ENCODE data around the gene ZNF282.
"Not testable (repeated sequence)": the region's sequence is repeated elsewhere in the genome, so short reads cannot be mapped to it uniquely, and the experiment has no call there.

The ZNF282 gene

GRCh38 chr7:149252378-149252777 lies 57.0 kb downstream of the ZNF282 start:
- Mint-ChIP-seq H3K4me3 (no peak overlapping the region), H3K9me3 (no peaks in the 10 kb centered on the region), H3K27me3 (no peaks in the 10 kb centered on the region), H3K4me1 (peaks cover 24% of the 10 kb centered on the region), H3K36me3 (peaks cover 10% of the 10 kb centered on the region), H3K27ac (no peak overlapping the region)

DNA sequence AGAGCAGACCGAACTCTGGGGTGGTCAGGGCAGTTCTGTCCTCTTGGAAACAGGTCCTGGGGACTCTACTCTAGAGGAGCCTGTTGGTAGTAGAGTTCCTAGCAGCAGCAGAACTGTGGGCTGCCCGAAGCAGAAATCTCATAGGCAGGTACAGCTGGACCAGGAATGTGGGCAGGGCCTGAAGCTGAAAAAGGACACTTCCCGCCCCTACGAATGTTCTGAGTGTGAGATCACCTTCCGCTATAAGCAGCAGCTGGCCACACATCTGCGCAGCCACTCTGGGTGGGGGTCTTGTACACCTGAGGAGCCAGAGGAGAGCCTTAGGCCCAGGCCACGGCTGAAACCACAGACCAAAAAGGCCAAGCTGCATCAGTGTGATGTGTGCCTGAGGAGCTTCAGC lies 58.3 kb downstream of the ZNF282 start:
- H3K36me3 Mint-ChIP-seq, result peaks cover 4% of the 10 kb centered on the region
- no peak overlapping the region for H3K27ac Mint-ChIP-seq
- H3K9me3 Mint-ChIP-seq, result no peaks in the 10 kb centered on the region
- no peak overlapping the region for H3K4me3 Mint-ChIP-seq
- no peaks in the 10 kb centered on the region for H3K27me3 Mint-ChIP-seq
- H3K4me1 Mint-ChIP-seq, result peaks cover 17% of the 10 kb centered on the region

DNA sequence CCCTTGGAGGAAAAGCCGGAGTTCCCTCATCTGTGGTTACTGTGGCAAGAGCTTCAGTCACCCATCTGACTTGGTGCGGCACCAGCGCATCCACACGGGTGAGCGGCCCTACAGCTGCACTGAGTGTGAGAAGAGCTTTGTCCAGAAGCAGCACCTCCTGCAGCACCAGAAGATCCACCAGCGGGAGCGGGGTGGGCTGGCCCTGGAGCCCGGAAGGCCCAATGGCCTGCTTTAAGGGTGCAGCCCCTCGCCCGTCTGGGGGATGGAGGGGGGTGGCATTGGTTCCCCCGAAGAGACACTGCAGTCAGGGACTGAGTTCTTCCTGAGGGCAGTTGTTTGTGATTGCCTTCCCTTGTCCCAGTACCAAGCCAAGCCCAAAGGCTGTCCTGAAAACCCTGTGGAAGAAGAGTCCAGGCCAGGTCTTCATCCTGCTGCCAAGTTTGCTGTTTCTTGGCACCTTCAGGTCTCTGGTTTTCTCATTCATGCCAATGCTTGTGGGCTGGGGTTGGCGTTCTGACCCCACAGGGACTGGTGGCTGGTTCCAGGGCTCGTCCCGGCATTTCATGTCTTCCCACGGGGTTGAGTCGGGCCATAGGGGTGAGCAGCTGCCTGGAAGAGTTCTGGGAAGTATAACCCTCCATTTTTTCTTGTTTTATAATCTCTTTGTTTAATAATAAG lies 59.0 kb downstream of the ZNF282 start:
- no peak overlapping the region for H3K27ac Mint-ChIP-seq
- peaks cover 4% of the 10 kb centered on the region for H3K36me3 Mint-ChIP-seq

GRCh38 chr7:149255174-149255573 lies 59.8 kb downstream of the ZNF282 start:
- Mint-ChIP-seq H3K27me3 (no peaks in the 10 kb centered on the region), H3K36me3 (peaks cover 4% of the 10 kb centered on the region), H3K4me3 (no peak overlapping the region), H3K9me3 (no peaks in the 10 kb centered on the region), H3K27ac (no peak overlapping the region), H3K4me1 (peaks cover 7% of the 10 kb centered on the region)

More for the DNA sequence above, 59.0 kb downstream of the ZNF282 start:
- no peaks in the 10 kb centered on the region for H3K9me3 Mint-ChIP-seq
- no peaks in the 10 kb centered on the region for H3K27me3 Mint-ChIP-seq
- no peak overlapping the region for H3K4me3 Mint-ChIP-seq
- H3K4me1 Mint-ChIP-seq, result peaks cover 11% of the 10 kb centered on the region

- Mint-ChIP-seq H3K4me3 (no peak overlapping the region), H3K4me1 (peaks cover 15% of the 10 kb centered on the region), H3K27ac (no peak overlapping the region), H3K9me3 (no peaks in the 10 kb centered on the region), H3K27me3 (no peaks in the 10 kb centered on the region), H3K36me3 (peaks cover 4% of the 10 kb centered on the region)
These were observed 61.2 kb downstream of the ZNF282 start for GRCh38 chr7:149256568-149256967.

- H3K4me3 Mint-ChIP-seq, result no peak overlapping the region
- H3K27ac Mint-ChIP-seq, result no peak overlapping the region
- H3K9me3 Mint-ChIP-seq, result no peaks in the 10 kb centered on the region
- H3K27me3 Mint-ChIP-seq, result no peaks in the 10 kb centered on the region
- H3K36me3 Mint-ChIP-seq, result peaks cover 2% of the 10 kb centered on the region
- H3K4me1 Mint-ChIP-seq, result peaks cover 17% of the 10 kb centered on the region
These were observed 61.8 kb downstream of the ZNF282 start for GRCh38 chr7:149257146-149257545.

GRCh38 chr7:149261316-149261828 lies 66.0 kb downstream of the ZNF282 start:
- Mint-ChIP-seq H3K27ac (peak overlapping the region; percentile 93), H3K4me1 (peaks cover 40% of the 10 kb centered on the region), H3K9me3 (no peaks in the 10 kb centered on the region), H3K36me3 (peaks cover 2% of the 10 kb centered on the region), H3K27me3 (no peaks in the 10 kb centered on the region), H3K4me3 (peak overlapping the region; percentile 87)

- peaks cover 5% of the 10 kb centered on the region for H3K36me3 Mint-ChIP-seq
- H3K27me3 Mint-ChIP-seq, result no peaks in the 10 kb centered on the region
- H3K9me3 Mint-ChIP-seq, result no peaks in the 10 kb centered on the region
- peak within 1 kb of the TSS; percentile 87 for H3K4me3 Mint-ChIP-seq
- H3K27ac Mint-ChIP-seq, result peak within 1 kb of the TSS; percentile 93
- H3K4me1 Mint-ChIP-seq, result peaks cover 40% of the 10 kb centered on the region
These were observed 66.7 kb downstream of the ZNF282 start, which contains the start of gene ZNF783 for GRCh38 chr7:149261829-149262617. TSS of gene ZNF783 (plus strand) at chr7:149262196. CDS start at chr7:149262334, 138 bp downstream.

- H3K27ac Mint-ChIP-seq, result no peak overlapping the region
- H3K4me3 Mint-ChIP-seq, result no peak overlapping the region
- H3K4me1 Mint-ChIP-seq, result peaks cover 30% of the 10 kb centered on the region
- no peaks in the 10 kb centered on the region for H3K27me3 Mint-ChIP-seq
- H3K9me3 Mint-ChIP-seq, result no peaks in the 10 kb centered on the region
- H3K36me3 Mint-ChIP-seq, result peaks cover 18% of the 10 kb centered on the region
These were observed 71.1 kb downstream of the ZNF282 start for GRCh38 chr7:149266451-149266850.

GRCh38 chr7:149267733-149268132 lies 72.4 kb downstream of the ZNF282 start:
- no peaks in the 10 kb centered on the region for H3K27me3 Mint-ChIP-seq
- no peaks in the 10 kb centered on the region for H3K9me3 Mint-ChIP-seq
- no peak overlapping the region for H3K4me3 Mint-ChIP-seq
- H3K36me3 Mint-ChIP-seq, result peaks cover 20% of the 10 kb centered on the region
- H3K4me1 Mint-ChIP-seq, result peaks cover 28% of the 10 kb centered on the region
- H3K27ac Mint-ChIP-seq, result peak overlapping the region; percentile 61

DNA sequence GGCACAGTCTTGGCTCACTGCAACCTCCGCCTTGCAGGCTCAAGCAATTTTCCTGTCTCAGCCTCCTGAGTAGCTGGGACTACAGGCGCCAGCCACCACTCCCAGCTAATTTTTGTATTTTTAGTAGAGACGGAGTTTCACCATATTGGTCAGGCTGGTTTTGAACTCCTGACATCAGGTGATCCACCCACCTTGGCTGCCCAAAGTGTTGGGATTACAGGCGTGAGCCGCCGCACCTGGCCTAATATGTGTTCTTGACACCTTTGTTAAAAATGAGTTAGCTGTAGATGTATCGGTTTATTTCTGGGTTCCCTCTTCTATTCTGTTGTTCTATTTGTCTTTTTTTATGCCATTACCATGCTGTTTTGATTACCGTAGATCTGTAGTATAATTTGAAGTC lies 79.1 kb downstream of the ZNF282 start:
- H3K36me3 Mint-ChIP-seq, result peaks cover 26% of the 10 kb centered on the region
- H3K9me3 Mint-ChIP-seq, H3K27ac Mint-ChIP-seq, H3K4me3 Mint-ChIP-seq, H3K27me3 Mint-ChIP-seq: not testable (repeated sequence)
- H3K4me1 Mint-ChIP-seq, result peaks cover 24% of the 10 kb centered on the region
